B cell (primary cell): ENCODE measurements around the gene FGFR1OP2. TPM values are rescaled to one million over a fixed set of nuclear protein-coding genes. Genes with fewer than 3 reads are reported as not detected.

Experiments used
- ATAC-seq: fragments of 200-7000 bp; cut with Tn5 transposase; one replicate; pipeline ENCODE4 v1.10.0; 2021; ENCODE audit warnings: low read depth, mild to moderate bottlenecking, moderate number of reproducible peaks, moderate library complexity
- CTCF ChIA-PET: fragments of 350-600 bp; sonication (Branson Sonifier 250); formaldehyde crosslinking; loops from one replicate; lab custom pipeline; 2021; ENCODE audit warnings: antibody characterized with exemption, inconsistent platforms; lab: Charles Lee
- POLR2A ChIA-PET: fragments of 350-600 bp; sonication (Branson Sonifier 250); formaldehyde crosslinking; loops from one replicate; lab custom pipeline; 2021; ENCODE audit warnings: antibody characterized with exemption; lab: Charles Lee
- DNase-seq: peaks from one replicate; pipeline ENCODE4 v3.0.0; 2013
- H2AFZ ChIP-seq: 2 replicates; pipeline ENCODE4 v1.6.1; 2012; ENCODE audit warnings: mild to moderate bottlenecking, low read depth, low read length; ENCODE audit not compliant: insufficient read depth, poor library complexity, severe bottlenecking
- H3K27ac ChIP-seq, 2 donors: 1 replicate in 1 of 2; 2 replicates in 1 of 2; pipeline ENCODE4 v1.5.1; 2012 to 2013; ENCODE audit warnings: low read length in 2 of 2, mild to moderate bottlenecking in 2 of 2, moderate library complexity in 1 of 2
- H3K27me3 ChIP-seq, 4 experiments: fragments of 200-600 bp in 1 of 4; sonication (generic) in 1 of 4; replicated peaks in 1 of 4; 1 replicate in 2 of 4; 2 replicates in 2 of 4; pipeline versions ENCODE4 v1.6.1 to v1.7.0; 2013 to 2016; ENCODE audit warnings: low read length in 3 of 4, mild to moderate bottlenecking in 2 of 4, mixed read lengths in 1 of 4, moderate library complexity in 1 of 4; ENCODE audit not compliant: insufficient read depth in 4 of 4, control insufficient read depth in 3 of 4; ENCODE audit errors: control extremely low read depth in 1 of 4
- H3K36me3 ChIP-seq, 2 experiments: replicated peaks in 1 of 2; 1 replicate in 1 of 2; 2 replicates in 1 of 2; pipeline versions ENCODE4 v1.6.1 to v1.7.1; 2013; ENCODE audit warnings: low read length in 1 of 2; ENCODE audit not compliant: insufficient read depth in 2 of 2, control insufficient read depth in 1 of 2; ENCODE audit errors: control extremely low read depth in 1 of 2, extremely low read depth in 1 of 2
- H3K4me1 ChIP-seq, 2 donors: fragments of 200-600 bp in 1 of 2; sonication (generic) in 1 of 2; 1 replicate in 1 of 2; 2 replicates in 1 of 2; pipeline versions ENCODE4 v1.5.1 to v1.6.1; 2013 to 2017; ENCODE audit warnings: low read length in 2 of 2; ENCODE audit not compliant: control insufficient read depth in 2 of 2, insufficient read depth in 2 of 2
- H3K4me2 ChIP-seq: replicated peaks from 2 replicates; pipeline ENCODE3; 2012; ENCODE audit warnings: mild to moderate bottlenecking, low read depth, low read length; ENCODE audit not compliant: poor library complexity, severe bottlenecking
- H3K4me3 ChIP-seq, 5 experiments: fragments of 200-600 bp in 1 of 5; sonication (generic) in 1 of 5; 1 replicate in 3 of 5; 2 replicates in 2 of 5; pipeline versions ENCODE4 v1.5.1 to v1.7.0; 2011 to 2016; ENCODE audit warnings: low read length in 4 of 5, mild to moderate bottlenecking in 4 of 5, low read depth in 2 of 5, control low read depth in 1 of 5, moderate library complexity in 1 of 5; ENCODE audit not compliant: insufficient read depth in 1 of 5; ENCODE audit errors: control extremely low read depth in 1 of 5, extremely low read depth in 1 of 5
- H3K79me2 ChIP-seq: fragments of 200-600 bp; sonication (generic); one replicate; pipeline ENCODE4 v1.6.0; 2016; ENCODE audit warnings: low read length; ENCODE audit not compliant: control insufficient read depth, insufficient read depth
- H3K9ac ChIP-seq: fragments of 200-600 bp; sonication (generic); 2 replicates; pipeline ENCODE4 v1.6.1; 2017; ENCODE audit warnings: mild to moderate bottlenecking, low read length, moderate library complexity
- H3K9me3 ChIP-seq, 3 donors: one replicate each; pipeline versions ENCODE4 v1.6.1 to v1.7.1; 2013; ENCODE audit warnings: low read length in 2 of 3; ENCODE audit not compliant: control insufficient read depth in 2 of 3, insufficient read depth in 1 of 3; ENCODE audit errors: control extremely low read depth in 1 of 3
- H4K20me1 ChIP-seq: 2 replicates; pipeline ENCODE4 v1.6.0; 2012; ENCODE audit warnings: mild to moderate bottlenecking, low read length; ENCODE audit not compliant: insufficient read depth, control insufficient read depth, poor library complexity, severe bottlenecking
- H3K27ac Mint-ChIP-seq: one replicate; pipeline ENCODE4 v1.8.0; 2021; ENCODE audit warnings: mixed read lengths
- H3K27me3 Mint-ChIP-seq: one replicate; pipeline ENCODE4 v1.8.0; 2021; ENCODE audit warnings: mixed read lengths
- H3K4me1 Mint-ChIP-seq: one replicate; pipeline ENCODE4 v1.8.0; 2021; ENCODE audit warnings: mixed read lengths
- H3K4me3 Mint-ChIP-seq: one replicate; pipeline ENCODE4 v1.8.0; 2021; ENCODE audit warnings: mixed read lengths
- H3K9me3 Mint-ChIP-seq: one replicate; pipeline ENCODE4 v1.8.0; 2022; ENCODE audit warnings: mixed read lengths; ENCODE audit not compliant: insufficient read depth
- EZH2 ChIP-seq: IDR thresholded peaks from 2 replicates; pipeline ENCODE4 v1.6.1; 2012; ENCODE audit warnings: borderline replicate concordance, low read depth, mild to moderate bottlenecking, moderate library complexity, low read length; ENCODE audit not compliant: insufficient read depth, poor library complexity, severe bottlenecking
- WGBS: methylation state at CpG from one replicate; pipeline ENCODE4 v1.1.5; 2013; ENCODE audit warnings: missing lambda C conversion rate; ENCODE audit not compliant: insufficient coverage; 5-methylcytosine and 5-hydroxymethylcytosine counted together
- intact Hi-C: fragments of 100-400 bp; cut with micrococcal nuclease; formaldehyde crosslinking; loops from one replicate; pipeline ENCODE4 v1.10.0; 2022
- polyA plus RNA-seq: library from polyadenylated mRNA; depleted of rRNA; stranded (reverse); fragments of >200 nt; gene quantifications from 2 replicates; pipeline ENCODE4 v1.2.3, GENCODE V29; 2012
- total RNA-seq, 2 donors: library from RNA; stranded (reverse); fragments of 120-200 nt in 1 of 2; gene quantifications; 1 replicate in 1 of 2; 2 replicates in 1 of 2; pipeline versions ENCODE4 v1.2.3 to v1.2.4, GENCODE V29; 2013 to 2022
- TF ChIP-seq, protein P1 (sequence below): fragments of 200-600 bp; IDR thresholded peaks from one replicate; pipeline ENCODE4 v1.8.0; 2022; ENCODE audit warnings: antibody characterized with exemption, mild to moderate bottlenecking

Gene FGFR1OP2
- total and polyA plus RNA-seq, 2 donors (not counting 1 experiment from before 2014, with no cell fraction given), result 22.3 to 64.3 TPM

DNA sequence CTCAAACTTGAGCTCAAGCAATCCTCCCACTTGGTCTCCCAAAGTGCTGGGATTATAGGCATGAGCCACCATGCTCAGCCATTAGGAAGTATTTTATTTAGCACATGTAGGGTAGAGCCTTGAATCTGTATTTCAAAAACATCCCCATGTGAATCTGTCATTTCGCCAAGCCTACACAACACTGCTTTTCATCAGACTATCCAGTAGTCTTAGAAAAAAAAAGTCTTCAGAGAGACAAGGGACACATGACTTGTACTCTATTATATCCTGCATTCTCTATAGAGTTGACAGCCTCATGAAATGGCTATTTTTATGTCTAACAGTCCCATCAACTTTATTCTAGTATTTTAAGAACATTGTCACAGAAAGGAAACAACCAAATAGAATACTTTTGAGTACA lies 40.5 kb downstream of the FGFR1OP2 start:
- Mint-ChIP-seq H3K27ac (no peak overlapping the region), H3K27me3 (no peaks in the 10 kb centered on the region), H3K9me3 (no peaks in the 10 kb centered on the region), H3K4me1 (peaks cover 11% of the 10 kb centered on the region), H3K4me3 (no peak overlapping the region)
- POLR2A ChIA-PET, result no interaction called here
- no peak for ATAC-seq
- Histone ChIP-seq H3K79me2 (no peaks in the 10 kb centered on the region), H3K27ac (no peak overlapping the region), H3K9ac (no peak overlapping the region), H3K36me3 (peaks cover 20 to 38% of the 10 kb centered on the region in 2 experiments), H3K4me2 (no peak overlapping the region), H2AFZ (no peak overlapping the region), H3K4me1 (peaks cover 5 to 6% of the 10 kb centered on the region in 2 donors), H3K4me3 (no peak overlapping the region), H3K9me3 (no peaks in the 10 kb centered on the region), H4K20me1 (no peaks in the 10 kb centered on the region), H3K27me3 (no peaks in the 10 kb centered on the region)
- no CpG with 5 or more reads among the region's 1 CpG for WGBS
- intact Hi-C loops, result no loop called here
- CTCF ChIA-PET, result interaction anchor here (1.6 kb wide), 1 partner anchor 37 kb away, joined by 3 read pairs; no protein-coding TSS in a partner anchor
- TF ChIP-seq EZH2, result no peak
- TF ChIP-seq, protein P1, sequence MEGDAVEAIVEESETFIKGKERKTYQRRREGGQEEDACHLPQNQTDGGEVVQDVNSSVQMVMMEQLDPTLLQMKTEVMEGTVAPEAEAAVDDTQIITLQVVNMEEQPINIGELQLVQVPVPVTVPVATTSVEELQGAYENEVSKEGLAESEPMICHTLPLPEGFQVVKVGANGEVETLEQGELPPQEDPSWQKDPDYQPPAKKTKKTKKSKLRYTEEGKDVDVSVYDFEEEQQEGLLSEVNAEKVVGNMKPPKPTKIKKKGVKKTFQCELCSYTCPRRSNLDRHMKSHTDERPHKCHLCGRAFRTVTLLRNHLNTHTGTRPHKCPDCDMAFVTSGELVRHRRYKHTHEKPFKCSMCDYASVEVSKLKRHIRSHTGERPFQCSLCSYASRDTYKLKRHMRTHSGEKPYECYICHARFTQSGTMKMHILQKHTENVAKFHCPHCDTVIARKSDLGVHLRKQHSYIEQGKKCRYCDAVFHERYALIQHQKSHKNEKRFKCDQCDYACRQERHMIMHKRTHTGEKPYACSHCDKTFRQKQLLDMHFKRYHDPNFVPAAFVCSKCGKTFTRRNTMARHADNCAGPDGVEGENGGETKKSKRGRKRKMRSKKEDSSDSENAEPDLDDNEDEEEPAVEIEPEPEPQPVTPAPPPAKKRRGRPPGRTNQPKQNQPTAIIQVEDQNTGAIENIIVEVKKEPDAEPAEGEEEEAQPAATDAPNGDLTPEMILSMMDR, result no peak
- DNase-seq, result no peak

DNA sequence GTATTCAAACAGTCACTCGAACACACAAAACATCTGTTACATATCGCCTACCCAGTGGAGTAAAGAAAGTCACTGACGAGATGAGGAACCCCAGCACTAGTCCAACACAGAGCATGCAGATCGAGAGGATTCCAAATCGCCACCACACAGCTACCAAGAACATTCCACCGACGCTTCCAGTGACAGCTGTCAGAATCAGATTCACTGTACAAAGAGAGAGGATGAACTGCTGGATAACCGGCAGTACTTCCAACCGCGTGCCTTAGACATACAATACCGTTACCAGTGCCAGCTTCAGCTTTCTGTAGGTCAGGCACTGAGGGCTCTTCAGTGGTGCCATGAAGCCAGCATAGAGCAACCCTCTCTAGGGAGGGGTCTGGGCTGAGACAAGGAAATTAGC lies 41.5 kb downstream of the FGFR1OP2 start:
- POLR2A ChIA-PET, result no interaction called here
- Histone ChIP-seq H3K79me2 (no peaks in the 10 kb centered on the region), H3K9ac (no peak overlapping the region), H4K20me1 (no peaks in the 10 kb centered on the region), H3K4me2 (no peak overlapping the region), H3K36me3 (peaks cover 14 to 36% of the 10 kb centered on the region in 2 experiments), H2AFZ (no peak overlapping the region), H3K4me3 (no peak overlapping the region), H3K27me3 (no peaks in the 10 kb centered on the region), H3K27ac (no peak overlapping the region), H3K4me1 (peaks cover 5 to 6% of the 10 kb centered on the region in 2 donors), H3K9me3 (no peaks in the 10 kb centered on the region)
- H3K4me1 Mint-ChIP-seq, result peaks cover 11% of the 10 kb centered on the region
- CTCF ChIA-PET, result no interaction called here
- TF ChIP-seq EZH2, result no peak
- TF ChIP-seq, protein P1, result no peak
- no peaks in the 10 kb centered on the region for H3K27me3 Mint-ChIP-seq
- DNase-seq (no peak), ATAC-seq (no peak)
- 95% methylated on average over 10 of the region's 11 CpGs for WGBS
- no peaks in the 10 kb centered on the region for H3K9me3 Mint-ChIP-seq
- H3K4me3 Mint-ChIP-seq, result no peak overlapping the region
- intact Hi-C loops, result no loop called here
- no peak overlapping the region for H3K27ac Mint-ChIP-seq
